Measurements from ENCODE around the gene TDP1.

DNA sequence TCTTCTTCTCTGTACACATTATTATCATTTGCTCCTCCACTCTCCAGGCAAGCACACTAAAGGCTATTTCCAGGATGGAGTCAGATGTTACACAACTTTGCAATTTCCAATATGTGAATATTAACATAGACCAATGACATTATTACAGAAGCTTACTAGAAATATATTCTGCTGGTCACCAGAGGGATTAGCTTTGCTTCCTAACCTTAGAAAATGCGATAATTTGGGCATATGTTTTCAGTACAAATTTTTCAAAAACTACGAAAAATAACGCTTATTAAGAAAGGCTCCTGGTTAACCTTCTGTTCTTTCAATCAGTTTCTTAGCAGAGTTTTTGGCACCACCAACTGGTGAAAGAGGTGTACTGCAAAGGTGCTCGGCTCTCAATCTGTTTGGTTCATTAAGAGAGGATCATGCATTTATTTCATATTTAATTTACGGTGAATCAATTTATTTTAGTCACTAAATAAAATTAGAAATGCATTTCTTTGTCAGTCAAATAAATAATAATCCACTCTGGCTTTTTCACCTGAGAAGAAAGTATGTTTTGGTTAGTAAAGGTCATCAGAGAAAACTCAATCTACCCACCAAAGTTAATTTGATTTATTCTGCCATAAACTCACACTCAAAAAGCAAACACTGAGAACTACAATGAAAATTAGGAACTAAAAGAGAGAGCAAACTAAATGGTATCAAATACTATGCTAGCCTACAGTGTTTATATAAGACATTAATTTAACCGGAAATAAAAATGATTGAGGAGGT is 40.4 kb upstream of the TDP1 start:
- TF ChIP-seq, protein P1, sequence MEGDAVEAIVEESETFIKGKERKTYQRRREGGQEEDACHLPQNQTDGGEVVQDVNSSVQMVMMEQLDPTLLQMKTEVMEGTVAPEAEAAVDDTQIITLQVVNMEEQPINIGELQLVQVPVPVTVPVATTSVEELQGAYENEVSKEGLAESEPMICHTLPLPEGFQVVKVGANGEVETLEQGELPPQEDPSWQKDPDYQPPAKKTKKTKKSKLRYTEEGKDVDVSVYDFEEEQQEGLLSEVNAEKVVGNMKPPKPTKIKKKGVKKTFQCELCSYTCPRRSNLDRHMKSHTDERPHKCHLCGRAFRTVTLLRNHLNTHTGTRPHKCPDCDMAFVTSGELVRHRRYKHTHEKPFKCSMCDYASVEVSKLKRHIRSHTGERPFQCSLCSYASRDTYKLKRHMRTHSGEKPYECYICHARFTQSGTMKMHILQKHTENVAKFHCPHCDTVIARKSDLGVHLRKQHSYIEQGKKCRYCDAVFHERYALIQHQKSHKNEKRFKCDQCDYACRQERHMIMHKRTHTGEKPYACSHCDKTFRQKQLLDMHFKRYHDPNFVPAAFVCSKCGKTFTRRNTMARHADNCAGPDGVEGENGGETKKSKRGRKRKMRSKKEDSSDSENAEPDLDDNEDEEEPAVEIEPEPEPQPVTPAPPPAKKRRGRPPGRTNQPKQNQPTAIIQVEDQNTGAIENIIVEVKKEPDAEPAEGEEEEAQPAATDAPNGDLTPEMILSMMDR (IDR thresholded peaks at IDR 0.05), result peak; percentile 83 to 94 (median 88)
- TF ChIP-seq POLR2AphosphoS5 (IDR thresholded peaks at IDR 0.05) (no peak), POLR2A (IDR thresholded peaks at IDR 0.05) (no peak)
